Activated naive CD4-positive, alpha-beta T cell treated with Interleukin-2 at 50 U/mL for 16 hours (primary cell): Measurements from ENCODE around the gene MRPL32.
A peak's percentile ranks its signal among the peaks of the same experiment; 100 is the strongest.
"Not testable (repeated sequence)": the region's sequence is repeated elsewhere in the genome, so short reads cannot be mapped to it uniquely, and the experiment has no call there.

Experiments used
- DNase-seq: peaks from one replicate; pipeline ENCODE4 v3.0.0-alpha.2; 2020

The MRPL32 gene

GRCh38 chr7:42931834-42932651 is at the start of gene MRPL32, which contains the start of gene PSMA2:
Gene MRPL32, plus strand, starts transcription at chr7:42932376. Its CDS starts 11 bp downstream, at chr7:42932387.
Gene PSMA2, minus strand, starts transcription at chr7:42932174. Its CDS starts 16 bp downstream, at chr7:42932158.
- DNase-seq = peak; percentile 96

GRCh38 chr7:42883950-42884349 is 48.2 kb upstream of the MRPL32 start:
- DNase-seq = no peak

- DNase-seq = not testable (repeated sequence)
These were observed 47.0 kb upstream of the MRPL32 start for GRCh38 chr7:42885183-42885582.

GRCh38 chr7:42886129-42886528 is 46.0 kb upstream of the MRPL32 start:
- no peak for DNase-seq

GRCh38 chr7:42886893-42887505 is 45.2 kb upstream of the MRPL32 start:
- no peak for DNase-seq

GRCh38 chr7:42893346-42894240 is 38.6 kb upstream of the MRPL32 start:
- no peak for DNase-seq

- DNase-seq = no peak
These were observed 31.3 kb upstream of the MRPL32 start for GRCh38 chr7:42900842-42901241.

GRCh38 chr7:42902331-42902730 is 29.8 kb upstream of the MRPL32 start:
- no peak for DNase-seq

GRCh38 chr7:42906181-42906580 is 26.0 kb upstream of the MRPL32 start:
- no peak for DNase-seq

GRCh38 chr7:42907316-42907715 is 24.9 kb upstream of the MRPL32 start:
- DNase-seq = no peak

GRCh38 chr7:42910306-42910705 is 21.9 kb upstream of the MRPL32 start:
- no peak for DNase-seq

GRCh38 chr7:42911454-42912447 is 20.4 kb upstream of the MRPL32 start, which contains the start of gene C7orf25:
Gene C7orf25, minus strand, starts transcription at chr7:42912070. Its CDS starts 1,170 bp downstream, at chr7:42910900.
- peak; percentile 94 for DNase-seq

GRCh38 chr7:42913591-42913990 is 18.6 kb upstream of the MRPL32 start:
- no peak for DNase-seq

GRCh38 chr7:42914009-42914408 is 18.2 kb upstream of the MRPL32 start:
- no peak for DNase-seq

GRCh38 chr7:42914421-42915045 is 17.6 kb upstream of the MRPL32 start:
- DNase-seq = no peak

GRCh38 chr7:42915356-42915755 is 16.8 kb upstream of the MRPL32 start:
- DNase-seq = no peak

- no peak for DNase-seq
These were observed 10.0 kb upstream of the MRPL32 start for GRCh38 chr7:42922017-42922753.

GRCh38 chr7:42924223-42924838 is 7.8 kb upstream of the MRPL32 start:
- DNase-seq = no peak

- DNase-seq = no peak
These were observed 6.5 kb upstream of the MRPL32 start for GRCh38 chr7:42925630-42926029.

- DNase-seq = no peak
These were observed 6.0 kb upstream of the MRPL32 start for GRCh38 chr7:42926204-42926603.
